ENCODE results near the gene PVALB. TPM values are rescaled to one million over a fixed set of nuclear protein-coding genes. Genes with fewer than 3 reads are reported as not detected.

PVALB gene
- total and polyA plus RNA-seq, 8 donors = 0.95 to 4.1 (median 2.1) TPM; not detected in 5

DNA sequence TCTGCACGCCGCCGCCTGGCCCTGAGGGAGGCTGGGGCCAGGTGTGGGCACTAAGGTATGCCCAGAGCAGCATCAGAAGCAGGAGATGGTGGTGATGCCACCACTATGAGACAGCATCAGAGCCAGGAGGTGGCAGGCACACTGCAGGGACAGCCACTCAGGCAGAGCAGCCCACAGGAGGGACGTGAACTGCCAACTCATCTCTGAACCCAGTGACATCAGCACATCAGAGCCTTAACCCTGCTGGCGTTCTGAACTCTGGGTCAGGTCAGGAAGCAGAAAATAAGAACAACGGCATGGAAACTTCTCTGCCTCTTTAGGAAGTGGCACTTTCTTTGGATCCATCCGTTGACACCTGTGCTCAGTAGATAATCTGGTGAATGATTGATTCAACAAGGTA is 26.2 kb downstream of the PVALB start:
- TF ChIP-seq EP300 (IDR thresholded peaks at IDR 0.05) (no peak), POLR2AphosphoS5 (IDR thresholded peaks at IDR 0.05) (no peak), POLR2A (IDR thresholded peaks at IDR 0.05) (no peak)
- TF ChIP-seq, protein P1, sequence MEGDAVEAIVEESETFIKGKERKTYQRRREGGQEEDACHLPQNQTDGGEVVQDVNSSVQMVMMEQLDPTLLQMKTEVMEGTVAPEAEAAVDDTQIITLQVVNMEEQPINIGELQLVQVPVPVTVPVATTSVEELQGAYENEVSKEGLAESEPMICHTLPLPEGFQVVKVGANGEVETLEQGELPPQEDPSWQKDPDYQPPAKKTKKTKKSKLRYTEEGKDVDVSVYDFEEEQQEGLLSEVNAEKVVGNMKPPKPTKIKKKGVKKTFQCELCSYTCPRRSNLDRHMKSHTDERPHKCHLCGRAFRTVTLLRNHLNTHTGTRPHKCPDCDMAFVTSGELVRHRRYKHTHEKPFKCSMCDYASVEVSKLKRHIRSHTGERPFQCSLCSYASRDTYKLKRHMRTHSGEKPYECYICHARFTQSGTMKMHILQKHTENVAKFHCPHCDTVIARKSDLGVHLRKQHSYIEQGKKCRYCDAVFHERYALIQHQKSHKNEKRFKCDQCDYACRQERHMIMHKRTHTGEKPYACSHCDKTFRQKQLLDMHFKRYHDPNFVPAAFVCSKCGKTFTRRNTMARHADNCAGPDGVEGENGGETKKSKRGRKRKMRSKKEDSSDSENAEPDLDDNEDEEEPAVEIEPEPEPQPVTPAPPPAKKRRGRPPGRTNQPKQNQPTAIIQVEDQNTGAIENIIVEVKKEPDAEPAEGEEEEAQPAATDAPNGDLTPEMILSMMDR (IDR thresholded peaks at IDR 0.05) = no peak
- 32 to 49% (median 46%) methylated on average over 7 of the region's 7 CpGs for WGBS, 5 donors
- no peaks in the 10 kb centered on the region for H3K9me3 ChIP-seq
- H3K4me1 ChIP-seq = peaks cover 0 to 7% (median 0%) of the 10 kb centered on the region in 4 donors
- intact Hi-C loops (cut with DNase I; ENCODE audit: low total_unique reads) = no loop called here
- no peaks in the 10 kb centered on the region for H3K36me3 ChIP-seq
- H3K4me3 ChIP-seq = no peak overlapping the region
- no peak for DNase-seq
- no peak overlapping the region for H3K27ac ChIP-seq
- peaks cover 0 to 73% (median 0%) of the 10 kb centered on the region in 3 donors for H3K27me3 ChIP-seq

GRCh38 chr22:36787204-36787988 is 29.4 kb downstream of the PVALB start:
- H3K4me1 ChIP-seq = peaks cover 0 to 9% (median 1%) of the 10 kb centered on the region in 4 donors
- intact Hi-C loops (cut with DNase I; ENCODE audit: low total_unique reads) = loop anchor here (5.0 kb wide), 1 partner anchor 195 kb away; no protein-coding TSS in a partner anchor
- H3K4me3 ChIP-seq = no peak overlapping the region
- peaks cover 0 to 49% (median 0%) of the 10 kb centered on the region in 3 donors for H3K27me3 ChIP-seq
- no peak for DNase-seq
- H3K27ac ChIP-seq = no peak overlapping the region
- no peaks in the 10 kb centered on the region for H3K36me3 ChIP-seq
- WGBS, 5 donors = 45 to 63% (median 53%) methylated on average over 10 to 17 of the region's 17 CpGs
- TF ChIP-seq POLR2AphosphoS5 (IDR thresholded peaks at IDR 0.05) (no peak), EP300 (IDR thresholded peaks at IDR 0.05) (no peak), POLR2A (IDR thresholded peaks at IDR 0.05) (no peak)
- TF ChIP-seq, protein P1 (IDR thresholded peaks at IDR 0.05) = no peak
- no peaks in the 10 kb centered on the region for H3K9me3 ChIP-seq

- DNase-seq = no peak
- Histone ChIP-seq H3K4me1 (peaks cover 5 to 19% (median 11%) of the 10 kb centered on the region in 4 donors), H3K36me3 (no peaks in the 10 kb centered on the region), H3K9me3 (no peaks in the 10 kb centered on the region), H3K27me3 (peaks cover 0 to 19% (median 0%) of the 10 kb centered on the region in 3 donors), H3K27ac (no peak overlapping the region), H3K4me3 (no peak overlapping the region)
- 83 to 88% (median 85%) methylated on average over 2 of the region's 2 CpGs for WGBS, 5 donors
- intact Hi-C loops (cut with DNase I; ENCODE audit: low total_unique reads) = loop anchor here (5.0 kb wide), 1 partner anchor 74 kb away; no protein-coding TSS in a partner anchor
- TF ChIP-seq EP300 (IDR thresholded peaks at IDR 0.05) (no peak), POLR2A (IDR thresholded peaks at IDR 0.05) (no peak), POLR2AphosphoS5 (IDR thresholded peaks at IDR 0.05) (no peak)
- TF ChIP-seq, protein P1 (IDR thresholded peaks at IDR 0.05) = no peak
Measured at GRCh38 chr22:36783743-36784142, 33.1 kb downstream of the PVALB start.

- peaks cover 5 to 12% (median 11%) of the 10 kb centered on the region in 4 donors for H3K4me1 ChIP-seq
- TF ChIP-seq POLR2A (IDR thresholded peaks at IDR 0.05) = no peak
- TF ChIP-seq, protein P1 (IDR thresholded peaks at IDR 0.05) = peak in 5 of 7 experiments; percentile 70 to 91 (median 87)
- TF ChIP-seq POLR2AphosphoS5 (IDR thresholded peaks at IDR 0.05) = peak in 1 of 3 donors; percentile 76
- DNase-seq = peak; percentile 82 to 91
- peaks cover 0 to 8% (median 0%) of the 10 kb centered on the region in 3 donors for H3K27me3 ChIP-seq
- H3K27ac ChIP-seq = peak overlapping the region in 1 of 5 donors; percentile 62
- 20 to 23% (median 21%) methylated on average over 32 to 33 of the region's 33 CpGs for WGBS, 5 donors
- H3K4me3 ChIP-seq = no peak overlapping the region
- intact Hi-C loops (cut with DNase I; ENCODE audit: low total_unique reads) = loop anchor here (5.0 kb wide), 1 partner anchor 75 kb away; no protein-coding TSS in a partner anchor
- H3K9me3 ChIP-seq = no peaks in the 10 kb centered on the region
- no peaks in the 10 kb centered on the region for H3K36me3 ChIP-seq
Measured at GRCh38 chr22:36781656-36782627, 34.9 kb downstream of the PVALB start.
